HG03565 (cell line): Measurements from ENCODE around the gene LTBP1.
"Not testable (repeated sequence)": the region's sequence is repeated elsewhere in the genome, so short reads cannot be mapped to it uniquely, and the experiment has no call there.

Source experiments
- ATAC-seq: cut with Tn5 transposase; IDR thresholded peaks from one replicate; pipeline ENCODE4 v1.9.1; 2021; ENCODE audit warnings: mild to moderate bottlenecking, moderate library complexity; ENCODE audit not compliant: unreplicated experiment

The LTBP1 gene

DNA sequence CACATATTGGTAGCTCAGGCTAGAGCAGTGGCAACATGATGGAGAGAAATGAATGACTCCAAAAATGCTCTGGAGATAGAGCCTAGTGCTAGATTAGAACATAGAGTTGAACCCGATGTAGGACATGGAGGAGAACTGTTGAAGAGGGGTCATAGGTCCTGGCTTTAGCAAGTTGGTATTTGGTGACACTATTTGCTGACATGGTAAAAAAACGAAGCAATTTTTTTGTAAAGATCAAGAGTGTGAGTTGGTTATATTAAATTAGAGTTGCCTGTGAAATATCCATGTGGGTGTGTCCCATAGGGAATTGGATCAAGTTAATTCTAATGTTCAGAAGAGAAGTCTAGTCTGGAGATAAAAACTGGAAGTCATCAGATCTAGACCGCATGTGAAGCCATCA lies 386.7 kb downstream of the LTBP1 start:
- ATAC-seq = no peak

DNA sequence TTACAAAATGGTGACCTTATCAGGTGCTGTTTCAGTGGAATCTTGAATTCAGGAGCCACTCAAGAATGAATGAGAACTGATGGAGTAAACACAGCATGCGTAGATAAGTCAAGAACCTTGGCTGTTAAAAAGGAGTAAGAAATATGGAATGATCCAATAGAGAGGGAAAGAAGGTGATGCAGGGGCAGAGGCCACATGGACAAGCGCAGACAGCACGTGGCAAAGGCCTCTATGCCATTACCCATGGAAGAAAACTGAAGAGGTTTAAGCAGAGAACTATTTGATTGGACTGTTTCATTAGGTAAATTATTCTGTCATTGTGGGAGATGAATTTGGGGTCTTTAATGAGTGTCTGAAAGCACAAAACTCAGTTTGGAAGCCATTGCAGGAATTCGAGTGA lies 387.3 kb downstream of the LTBP1 start:
- no peak for ATAC-seq

DNA sequence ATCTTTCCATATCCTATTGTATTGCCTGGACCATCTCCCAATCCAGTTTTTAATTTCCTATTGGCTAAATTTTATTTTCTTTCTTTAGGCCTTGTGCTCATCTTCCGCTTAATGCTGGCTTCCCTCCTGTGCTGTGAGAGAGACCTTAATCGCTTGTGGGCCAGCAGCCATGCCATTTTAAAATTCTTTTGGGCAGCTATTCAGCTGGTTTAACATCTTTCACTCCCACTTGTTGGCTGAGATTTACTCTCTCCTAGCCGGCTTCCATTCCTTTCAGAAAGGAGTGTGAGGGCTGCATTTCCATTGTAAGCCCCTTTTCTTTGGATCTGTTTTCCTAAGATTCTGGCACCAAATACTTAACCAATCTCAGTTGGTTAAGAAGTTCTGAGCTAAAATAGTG lies 388.8 kb downstream of the LTBP1 start:
- no peak for ATAC-seq

DNA sequence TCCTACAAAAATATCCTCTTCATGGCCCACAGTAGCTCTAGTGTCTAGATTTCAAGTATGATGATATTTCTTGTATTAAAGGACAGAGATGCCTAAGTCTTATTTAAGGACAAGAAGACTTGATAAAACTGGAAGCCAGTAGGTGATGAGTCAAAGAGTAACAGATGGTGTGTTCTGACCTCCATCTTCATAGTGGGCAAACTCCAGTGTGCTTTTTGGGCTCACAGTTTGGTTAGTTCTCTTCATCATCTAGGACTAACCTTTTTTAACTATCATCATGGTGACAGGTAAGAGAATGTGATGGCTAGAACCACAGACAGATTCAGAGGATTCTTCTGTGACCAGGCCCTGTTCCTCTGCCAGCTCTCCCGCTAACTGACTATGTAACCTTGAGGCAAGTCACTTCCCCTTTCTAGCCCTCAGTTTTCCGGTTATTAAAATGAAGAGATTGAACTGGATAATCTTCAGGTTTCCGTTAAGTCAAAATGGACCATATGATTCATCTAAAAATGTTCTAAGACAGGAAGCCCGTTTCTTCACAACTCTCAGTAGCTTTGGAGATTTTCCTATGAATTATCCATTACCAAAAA lies 389.4 kb downstream of the LTBP1 start:
- ATAC-seq = peak; percentile 43

DNA sequence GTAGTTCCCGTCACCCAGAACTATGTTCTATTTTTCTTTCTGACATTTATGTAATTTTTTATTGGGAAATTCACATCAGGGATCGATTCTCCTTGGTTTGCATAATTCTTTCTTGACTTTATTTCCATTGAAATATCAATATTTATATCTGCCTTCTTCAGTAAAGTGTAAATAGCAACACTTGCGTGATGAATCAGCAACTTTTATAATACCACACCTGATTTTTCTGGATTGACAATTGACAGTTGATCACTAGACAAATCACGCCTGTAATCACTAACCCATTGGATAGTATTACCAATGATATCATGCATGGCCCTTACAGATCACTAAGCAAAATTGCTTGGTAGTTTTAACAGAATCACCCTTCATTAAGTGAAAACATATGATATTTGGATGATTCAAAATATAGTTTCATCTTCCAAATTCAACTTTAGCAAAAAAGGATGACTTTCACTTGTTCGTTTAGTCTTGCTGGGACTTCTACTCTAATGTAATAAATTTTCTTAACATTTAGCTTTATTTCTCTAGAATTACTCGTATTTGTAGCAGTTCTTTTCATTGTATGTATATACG lies 390.7 kb downstream of the LTBP1 start:
- no peak for ATAC-seq

DNA sequence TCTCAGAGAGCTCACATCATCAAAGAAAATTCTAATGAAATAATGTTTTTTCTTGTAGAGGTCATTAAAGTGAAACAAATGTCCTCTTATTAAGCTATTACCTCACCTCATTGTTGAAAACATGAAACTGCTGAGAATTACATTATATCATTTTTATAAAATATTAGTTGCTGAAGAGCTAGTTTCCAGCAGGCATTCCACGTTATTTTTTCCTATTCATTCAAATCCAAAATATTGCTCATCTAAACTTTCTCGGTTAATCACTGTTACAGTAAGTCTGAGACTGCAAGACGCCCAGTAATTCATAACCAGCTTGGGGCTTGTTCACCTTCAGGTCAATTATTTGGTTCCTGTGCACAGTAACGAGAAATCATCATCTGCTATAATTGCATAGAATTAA lies 391.2 kb downstream of the LTBP1 start:
- no peak for ATAC-seq

DNA sequence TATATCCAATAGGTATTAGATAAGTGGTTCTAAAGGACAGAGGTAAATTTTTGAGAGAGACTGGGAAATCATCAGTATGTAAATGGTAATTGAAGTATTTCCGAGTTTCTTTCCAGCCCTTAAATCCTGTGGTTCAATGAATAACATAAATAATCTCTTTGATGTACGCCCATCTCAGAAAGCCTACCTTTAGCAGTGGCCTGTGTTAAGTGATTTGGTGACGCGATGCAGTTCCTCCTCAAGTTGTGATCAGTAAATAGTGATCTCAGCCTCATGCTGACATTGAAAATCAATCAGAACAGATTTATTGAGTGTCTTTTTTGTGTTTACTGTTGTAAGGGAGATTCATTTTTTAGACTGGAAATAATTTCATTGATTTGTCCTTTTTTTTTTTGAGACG lies 392.5 kb downstream of the LTBP1 start:
- ATAC-seq = no peak

DNA sequence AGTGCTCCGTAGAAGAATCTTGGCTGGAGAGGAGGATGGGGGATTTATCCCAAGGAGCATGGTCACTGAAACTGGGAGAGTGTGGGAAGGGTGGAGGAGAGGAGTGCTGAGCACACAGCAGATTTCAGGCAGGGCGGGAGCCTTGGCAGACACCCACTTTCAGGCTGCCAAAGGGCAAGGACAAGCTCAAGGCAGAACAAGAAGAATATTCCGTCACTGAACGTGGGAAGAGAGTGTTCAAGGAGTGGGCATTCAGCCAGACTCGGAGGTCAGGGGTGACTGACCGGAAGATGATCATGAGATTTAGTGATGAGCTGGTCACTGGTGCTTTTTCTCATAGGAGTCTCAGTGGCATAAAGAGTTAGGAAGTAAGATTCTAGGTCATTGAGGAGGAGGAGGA lies 393.5 kb downstream of the LTBP1 start:
- no peak for ATAC-seq

DNA sequence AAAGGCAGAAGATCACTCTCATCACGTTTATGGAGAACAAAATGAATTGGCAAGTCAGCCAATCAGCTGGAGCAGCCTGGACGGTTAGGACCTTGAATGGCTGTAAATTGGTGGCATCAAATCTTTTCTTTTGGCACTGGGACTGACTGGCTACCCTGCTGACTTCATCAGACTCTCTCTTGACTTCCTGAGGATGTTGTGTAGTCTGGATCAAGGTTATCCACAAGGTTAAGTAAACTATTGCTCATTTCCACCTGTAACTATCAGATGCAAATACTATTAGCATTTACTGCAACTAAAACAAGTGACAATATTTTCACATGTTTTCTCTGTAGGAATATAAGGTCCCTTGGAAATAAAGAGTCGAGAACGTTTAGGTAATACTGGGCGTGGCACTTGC lies 395.4 kb downstream of the LTBP1 start:
- no peak for ATAC-seq

DNA sequence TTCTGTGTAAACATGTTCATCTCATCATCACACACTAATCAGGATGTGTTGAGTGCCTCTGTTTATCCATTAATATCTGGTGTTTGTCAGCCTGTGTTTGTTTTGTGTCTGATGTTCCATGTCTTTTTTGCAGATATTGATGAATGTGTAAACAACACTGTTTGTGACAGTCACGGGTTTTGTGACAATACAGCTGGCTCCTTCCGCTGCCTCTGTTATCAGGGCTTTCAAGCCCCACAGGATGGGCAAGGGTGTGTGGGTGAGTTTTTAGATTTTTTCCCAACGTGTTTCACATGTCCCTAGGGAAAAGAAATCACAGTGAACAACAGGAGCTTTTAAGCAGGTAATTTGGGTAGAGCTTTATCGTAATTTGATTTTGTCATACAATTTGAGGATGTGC lies 396.0 kb downstream of the LTBP1 start:
- no peak for ATAC-seq

DNA sequence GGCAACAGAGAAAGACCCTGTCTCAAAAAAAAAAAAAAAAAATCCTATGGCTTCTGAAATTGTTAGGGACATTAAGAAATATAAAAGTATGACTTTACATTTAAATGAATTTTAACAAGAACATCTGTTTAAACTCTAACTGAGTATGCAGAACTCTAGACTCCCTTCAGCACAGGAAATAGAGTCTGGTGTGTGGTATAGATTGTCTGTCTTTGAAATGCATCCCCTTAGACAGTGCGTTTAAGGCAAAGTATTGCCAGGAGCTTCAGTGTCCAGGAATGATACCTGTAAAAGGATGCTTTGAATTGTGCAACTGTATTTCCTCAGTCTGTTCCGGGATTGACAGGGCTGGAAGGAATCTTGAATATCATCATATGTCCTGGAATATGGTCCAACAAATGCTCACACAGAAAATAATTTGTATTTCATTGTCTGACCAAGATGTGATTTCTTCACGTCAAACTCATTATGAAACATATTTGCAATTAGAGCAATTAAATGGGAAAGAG lies 396.7 kb downstream of the LTBP1 start:
- ATAC-seq = no peak

DNA sequence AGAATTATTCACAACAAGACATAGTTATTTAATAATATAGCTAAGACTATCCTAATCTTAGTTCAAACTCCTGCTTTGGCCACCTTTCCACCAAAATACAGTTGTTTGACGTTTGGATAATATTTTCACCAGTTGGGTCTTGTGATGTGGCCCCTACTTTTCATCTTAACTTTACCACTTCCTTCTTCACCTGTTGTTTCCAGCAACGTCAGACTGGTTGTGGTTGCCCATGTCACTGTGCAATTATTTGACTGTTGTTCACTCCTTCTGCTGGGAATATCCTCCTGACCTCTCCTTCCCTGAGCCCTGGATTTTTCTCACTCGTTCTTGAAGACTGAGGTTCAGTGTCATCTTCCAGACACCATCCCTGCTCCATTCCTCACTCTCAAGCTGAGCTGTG lies 397.5 kb downstream of the LTBP1 start:
- no peak for ATAC-seq

DNA sequence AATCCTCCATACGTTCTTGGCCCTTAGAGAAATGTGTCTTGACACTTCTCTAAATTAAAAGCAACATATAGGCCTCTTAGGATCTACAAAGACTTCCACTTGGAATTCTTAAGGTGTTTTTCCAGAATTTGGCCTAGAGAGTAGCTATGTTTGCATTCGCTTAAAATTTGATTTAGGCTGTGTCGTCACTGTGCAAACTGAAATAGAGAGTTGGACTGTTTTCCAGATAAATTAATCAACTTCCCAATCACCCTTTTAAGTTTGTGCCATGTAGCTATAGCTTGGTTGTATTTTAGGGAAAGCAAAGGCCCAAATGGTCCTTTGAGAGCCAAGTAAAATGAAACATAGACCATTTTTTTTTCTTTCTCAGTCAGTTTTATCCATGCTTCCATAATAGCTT lies 401.1 kb downstream of the LTBP1 start:
- ATAC-seq = no peak

DNA sequence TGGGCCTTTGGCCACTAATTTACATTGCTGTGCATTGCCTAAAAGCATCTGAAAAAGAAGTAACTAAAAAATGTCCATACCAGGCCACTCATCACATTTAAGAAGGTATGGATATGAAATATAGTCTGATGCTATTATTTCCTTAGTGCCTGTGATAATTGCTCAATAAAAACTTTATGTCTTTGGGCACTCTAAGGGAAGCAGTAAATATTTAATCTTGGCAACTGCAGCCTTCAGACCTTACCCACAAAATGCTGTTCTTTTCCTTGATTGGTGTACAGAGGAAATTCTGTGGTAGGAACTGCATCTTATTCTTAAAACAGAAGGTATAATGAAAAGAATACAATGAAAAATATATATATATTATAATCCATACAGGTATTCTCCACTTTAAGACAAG lies 403.9 kb downstream of the LTBP1 start:
- no peak for ATAC-seq

DNA sequence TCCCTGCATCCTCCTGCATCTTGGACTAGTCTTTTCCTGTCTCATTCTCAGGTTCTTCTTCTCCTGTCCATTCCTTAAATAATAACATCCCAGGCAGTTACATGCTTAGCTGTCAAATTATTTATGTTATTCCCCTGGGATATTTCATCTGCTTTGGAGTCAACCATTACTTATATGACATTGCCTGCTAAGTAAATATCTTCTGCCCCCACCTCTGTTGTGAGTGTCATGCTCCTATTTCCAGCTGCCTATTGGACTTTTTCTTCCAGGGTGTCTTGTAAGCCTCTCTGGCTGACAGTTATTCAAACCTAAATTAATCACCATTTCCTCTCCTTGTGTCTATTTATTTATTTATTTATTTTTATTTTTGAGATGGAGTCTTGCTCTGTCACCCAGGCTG lies 405.0 kb downstream of the LTBP1 start:
- no peak for ATAC-seq

DNA sequence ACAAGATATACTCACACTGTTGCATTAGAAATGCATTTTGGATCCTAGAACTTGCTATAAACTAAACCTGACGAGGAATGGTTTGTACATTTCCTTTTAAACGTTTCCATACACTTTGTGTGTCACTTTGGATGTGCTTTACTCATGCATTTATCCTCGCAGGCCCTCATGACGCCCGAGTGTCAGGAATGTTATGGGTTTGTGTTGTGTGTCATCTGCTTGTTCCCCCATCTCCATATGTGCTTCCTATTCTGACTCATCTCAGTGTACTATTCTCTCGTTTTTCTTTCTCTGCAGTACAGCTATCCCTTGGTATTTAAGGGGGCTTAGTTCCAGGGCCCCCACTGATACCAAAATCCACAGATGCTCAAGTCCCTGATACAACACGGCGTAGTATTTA lies 408.2 kb downstream of the LTBP1 start:
- ATAC-seq = no peak

DNA sequence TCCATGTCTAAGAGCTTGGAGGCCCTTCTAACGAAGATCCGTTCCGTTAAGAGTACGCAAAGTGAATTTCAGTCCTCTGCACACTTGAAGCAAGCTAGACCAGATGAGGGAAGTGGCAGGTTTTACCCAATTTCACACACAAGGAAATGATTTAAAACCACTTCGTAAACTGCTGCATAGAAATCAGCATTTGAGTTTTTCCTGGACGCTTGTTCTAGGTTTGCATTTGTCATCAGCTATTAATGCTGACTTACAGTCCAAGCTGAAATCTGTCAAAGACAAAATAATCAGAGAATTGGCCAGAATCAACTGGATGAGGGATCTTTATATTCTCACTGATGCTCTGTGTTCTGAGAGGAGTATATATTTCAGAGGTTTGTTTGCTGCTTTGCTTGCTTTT lies 412.1 kb downstream of the LTBP1 start:
- ATAC-seq = no peak

DNA sequence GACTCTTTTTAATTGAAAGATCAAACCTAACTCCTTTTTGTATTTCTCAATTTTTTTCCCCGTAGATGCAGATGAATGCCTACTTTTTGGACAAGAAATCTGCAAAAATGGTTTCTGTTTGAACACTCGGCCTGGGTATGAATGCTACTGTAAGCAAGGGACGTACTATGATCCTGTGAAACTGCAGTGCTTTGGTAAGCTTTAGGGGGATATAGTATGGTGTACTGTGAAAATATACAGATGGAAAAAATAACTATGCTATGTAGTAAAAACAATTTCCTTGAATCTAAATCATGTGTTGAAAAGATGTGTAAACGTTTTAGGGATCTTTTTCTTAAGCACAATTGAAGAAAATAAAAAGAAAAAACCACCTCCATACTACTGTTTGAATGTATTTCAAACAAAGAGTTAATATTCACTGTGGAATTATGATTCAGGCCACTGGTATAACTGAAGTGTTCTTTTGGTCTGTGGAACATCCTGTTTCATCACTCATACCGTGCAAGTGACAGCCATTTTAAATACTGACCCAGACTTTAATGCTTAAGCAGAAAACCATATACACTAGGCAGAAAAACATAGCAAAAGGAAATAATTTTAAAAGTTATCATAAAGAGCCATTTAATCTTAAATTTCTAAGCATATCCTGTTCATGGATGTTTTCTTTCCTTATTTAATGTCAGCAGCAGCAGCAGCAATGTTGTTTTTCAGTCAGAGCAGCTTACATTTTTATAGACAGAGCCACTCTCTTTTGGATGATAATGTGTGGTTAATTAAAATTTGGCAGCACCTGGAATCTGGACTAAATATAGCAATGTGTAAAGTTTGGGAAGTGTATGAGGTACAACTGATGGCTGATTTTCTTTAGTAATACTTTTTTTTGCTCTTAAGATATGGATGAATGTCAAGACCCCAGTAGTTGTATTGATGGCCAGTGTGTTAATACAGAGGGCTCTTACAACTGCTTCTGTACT lies 416.9 kb downstream of the LTBP1 start:
- ATAC-seq = no peak

DNA sequence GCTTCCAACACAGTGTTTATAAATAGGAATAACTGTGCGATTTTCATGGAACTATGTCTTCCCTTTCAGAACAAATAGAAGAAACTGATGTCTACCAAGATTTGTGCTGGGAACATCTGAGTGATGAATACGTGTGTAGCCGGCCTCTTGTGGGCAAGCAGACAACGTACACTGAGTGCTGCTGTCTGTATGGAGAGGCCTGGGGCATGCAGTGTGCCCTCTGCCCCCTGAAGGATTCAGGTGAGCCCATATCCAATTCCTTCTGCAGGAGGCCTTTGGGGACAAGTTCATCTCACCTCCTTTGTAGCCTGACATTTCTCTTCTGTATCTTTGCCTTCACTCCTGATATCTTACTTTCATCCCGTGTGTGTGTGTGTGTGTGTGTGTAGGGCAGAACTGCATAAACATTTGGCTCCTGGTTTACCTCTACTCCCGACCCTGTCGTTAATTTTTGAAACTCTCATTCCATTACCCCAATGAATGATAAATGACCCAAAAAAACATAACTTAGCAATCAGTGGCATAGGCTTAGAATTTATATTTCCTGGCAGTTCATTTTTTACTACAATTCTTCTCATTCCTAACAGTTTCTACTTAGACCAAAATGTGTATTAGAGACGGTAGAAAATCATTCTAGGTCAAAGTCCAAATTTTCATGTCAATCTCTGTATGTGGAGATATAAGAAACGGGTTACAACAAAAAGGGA lies 418.7 kb downstream of the LTBP1 start:
- ATAC-seq = no peak

DNA sequence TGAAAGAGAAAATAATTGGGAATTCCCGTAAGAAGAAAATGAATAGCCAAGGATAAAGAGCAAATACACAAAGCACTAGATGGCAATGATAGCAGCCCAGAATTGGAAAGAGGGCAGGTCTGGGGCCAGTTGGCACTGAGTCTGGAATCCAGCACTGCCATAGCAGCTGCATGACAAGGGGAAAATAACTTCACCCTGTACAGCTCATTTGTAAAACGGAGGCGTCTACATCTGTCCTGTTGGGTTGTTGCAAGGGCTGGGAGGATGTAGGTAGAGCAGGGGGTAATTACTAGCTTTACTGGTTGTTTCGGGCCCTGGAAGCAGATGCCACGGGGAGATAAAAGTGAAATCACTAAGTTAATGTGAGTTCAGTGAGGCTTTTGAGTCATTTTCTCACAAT lies 419.7 kb downstream of the LTBP1 start:
- ATAC-seq = no peak

DNA sequence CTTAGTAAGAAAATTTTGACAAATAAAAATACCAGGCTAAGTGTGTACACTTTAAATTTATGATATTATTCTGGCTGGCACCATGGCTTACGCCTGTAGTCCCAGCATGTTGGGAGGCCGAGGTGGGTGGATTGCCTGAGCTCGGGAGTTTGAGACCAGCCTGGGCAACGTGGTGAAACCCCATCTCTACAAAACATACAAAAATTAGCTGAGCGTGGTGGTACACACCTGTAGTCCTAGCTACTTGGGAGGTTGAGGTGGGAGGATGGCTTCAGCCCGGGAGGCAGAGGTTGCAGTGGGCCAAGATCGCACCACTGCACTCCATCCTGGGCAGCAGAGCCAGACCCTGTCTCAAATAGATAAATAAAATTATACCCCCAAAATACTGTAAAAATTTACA lies 421.8 kb downstream of the LTBP1 start:
- ATAC-seq = not testable (repeated sequence)
